GM21390 (cell line): ENCODE results near the gene HIBADH.
"Not testable (repeated sequence)": the region's sequence is repeated elsewhere in the genome, so short reads cannot be mapped to it uniquely, and the experiment has no call there.

Experiments
- ATAC-seq: cut with Tn5 transposase; IDR thresholded peaks from one replicate; pipeline ENCODE4 v1.9.1; 2021; ENCODE audit not compliant: unreplicated experiment

Gene HIBADH

DNA sequence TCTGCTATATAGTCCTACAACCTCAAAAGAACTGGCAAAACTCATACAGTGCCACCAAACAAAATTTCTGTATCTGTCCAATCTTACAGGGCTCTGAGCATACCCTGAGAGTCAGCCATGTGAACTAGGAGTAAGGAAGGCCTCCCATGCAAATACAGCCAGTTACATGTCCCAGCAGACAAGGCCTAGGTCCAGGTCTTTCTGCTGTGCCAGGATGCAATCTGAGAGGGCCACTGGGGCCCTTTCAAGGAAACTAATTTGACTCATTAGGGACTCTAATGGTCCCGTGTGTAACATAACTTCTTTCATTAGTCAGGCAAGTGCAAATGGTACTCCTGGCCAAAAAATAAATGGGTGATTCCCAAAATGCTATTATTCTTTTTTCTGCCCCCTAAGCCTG is 17.9 kb upstream of the HIBADH start:
- ATAC-seq: no peak

DNA sequence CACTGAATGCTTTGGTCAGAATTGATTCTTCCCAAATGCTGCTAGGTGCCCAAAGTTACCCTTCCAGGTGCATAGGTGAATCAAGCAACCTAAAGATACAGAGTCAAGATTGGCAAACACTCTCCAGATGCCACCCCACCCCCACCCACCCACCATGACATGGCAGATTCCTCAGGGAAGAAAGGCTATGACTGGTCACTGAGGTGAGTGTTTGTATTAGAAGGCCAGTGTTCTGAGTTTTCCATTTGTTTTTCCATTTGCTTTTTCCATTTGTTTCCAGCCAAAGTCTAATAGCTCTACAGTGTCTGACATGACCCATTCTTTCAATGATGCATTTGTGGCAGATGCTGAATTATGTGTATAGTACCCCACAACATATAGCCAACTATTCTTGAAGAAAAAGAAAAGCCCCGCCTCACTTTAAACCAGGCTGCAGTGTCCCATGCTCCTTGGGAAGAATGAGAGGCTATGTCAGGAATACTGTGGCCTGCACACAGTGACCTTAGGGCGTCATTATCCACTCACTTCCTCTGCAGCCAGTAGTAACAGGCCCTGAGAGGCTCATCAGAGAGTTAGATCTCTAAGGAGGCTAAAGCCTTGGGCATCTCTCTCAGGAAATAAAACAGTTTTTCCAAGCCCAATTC is 16.1 kb upstream of the HIBADH start:
- no peak for ATAC-seq

DNA sequence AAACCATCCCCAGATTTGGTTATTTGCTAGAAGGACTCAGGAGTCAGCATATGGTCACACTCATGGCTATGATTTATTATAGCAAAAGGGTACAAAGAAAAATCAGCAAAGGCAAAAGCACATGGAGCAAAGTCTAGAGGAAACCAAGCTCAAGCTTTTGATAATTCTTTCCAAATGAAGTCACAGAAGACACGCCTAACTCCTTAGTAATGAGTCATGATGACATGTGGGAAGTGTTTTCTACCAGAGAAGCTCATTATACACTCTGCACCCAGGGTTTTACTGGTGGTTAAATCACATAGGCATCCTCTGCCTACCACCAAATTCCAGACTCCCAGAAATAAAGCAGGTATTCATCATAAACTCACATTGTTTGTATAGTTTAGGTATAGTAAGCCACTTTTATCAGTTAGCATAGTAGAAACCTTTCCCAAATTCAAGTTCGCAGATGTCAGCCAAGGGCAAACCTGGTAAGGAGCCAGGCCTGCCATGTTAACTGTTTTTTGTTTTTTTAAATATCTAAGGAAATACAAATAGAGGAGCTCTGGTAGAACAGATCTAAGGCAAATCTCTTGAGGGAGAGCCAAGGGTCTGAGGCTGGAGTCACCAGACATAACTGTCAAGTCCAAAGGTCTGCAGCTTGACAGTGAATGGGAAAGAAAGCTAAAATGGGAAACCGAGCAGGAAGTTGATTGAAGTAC is 15.4 kb upstream of the HIBADH start:
- ATAC-seq: no peak

DNA sequence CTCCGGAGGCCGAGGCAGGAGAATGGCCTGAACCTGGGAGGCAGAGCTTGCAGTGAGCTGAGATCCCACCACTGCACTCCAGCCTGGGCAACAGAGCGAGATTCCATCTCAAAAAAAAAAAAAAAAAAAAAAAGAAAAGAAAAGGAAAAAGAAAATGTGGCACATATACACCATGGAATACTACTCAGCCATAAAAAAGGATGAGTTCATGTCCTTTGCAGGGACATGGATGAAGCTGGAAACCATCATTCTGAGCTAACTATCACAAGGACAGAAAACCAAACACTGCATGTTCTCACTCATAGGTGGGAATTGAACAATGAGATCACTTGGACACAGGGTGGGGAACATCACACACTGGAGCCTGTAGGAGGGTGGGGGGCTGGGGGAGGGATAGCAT is 11.4 kb upstream of the HIBADH start:
- not testable (repeated sequence) for ATAC-seq

DNA sequence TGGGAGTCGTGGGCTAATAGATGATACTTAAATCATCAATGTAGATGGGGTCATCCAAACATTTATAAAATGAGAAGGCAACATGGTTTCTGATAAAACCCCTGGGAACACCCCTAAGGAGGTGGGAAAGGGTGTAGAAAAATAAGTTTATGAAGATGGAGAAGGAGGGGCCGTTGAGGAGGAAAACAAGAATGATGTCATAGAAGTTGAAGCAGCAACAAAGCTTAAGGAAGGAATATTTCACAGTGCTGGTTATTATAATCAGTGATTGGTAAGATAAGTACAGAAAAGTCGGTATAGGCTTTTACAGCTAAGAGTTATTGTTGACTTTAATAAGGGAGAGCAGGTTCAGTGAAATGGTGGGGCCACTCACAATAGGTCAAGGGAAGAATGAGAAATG is 9.0 kb upstream of the HIBADH start:
- ATAC-seq: no peak

DNA sequence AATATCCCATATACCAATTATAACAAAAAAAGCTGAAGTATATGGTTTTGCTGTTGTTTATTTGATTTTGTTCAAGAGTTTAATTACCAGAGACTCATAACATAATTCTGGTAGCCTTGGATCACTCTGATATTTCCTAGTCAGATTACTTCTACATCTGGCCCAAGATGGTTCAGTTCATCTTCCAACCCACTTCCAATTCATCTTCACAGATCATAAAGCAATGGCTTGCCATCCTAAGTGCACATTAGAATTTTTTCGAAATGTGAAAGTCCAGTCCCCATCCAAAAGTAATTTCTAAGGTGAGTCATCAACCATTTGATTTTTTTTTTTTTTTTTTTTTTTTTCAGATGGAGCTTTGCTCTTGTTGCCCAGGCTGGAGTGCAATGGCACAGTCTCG is 8.0 kb upstream of the HIBADH start:
- ATAC-seq: no peak

DNA sequence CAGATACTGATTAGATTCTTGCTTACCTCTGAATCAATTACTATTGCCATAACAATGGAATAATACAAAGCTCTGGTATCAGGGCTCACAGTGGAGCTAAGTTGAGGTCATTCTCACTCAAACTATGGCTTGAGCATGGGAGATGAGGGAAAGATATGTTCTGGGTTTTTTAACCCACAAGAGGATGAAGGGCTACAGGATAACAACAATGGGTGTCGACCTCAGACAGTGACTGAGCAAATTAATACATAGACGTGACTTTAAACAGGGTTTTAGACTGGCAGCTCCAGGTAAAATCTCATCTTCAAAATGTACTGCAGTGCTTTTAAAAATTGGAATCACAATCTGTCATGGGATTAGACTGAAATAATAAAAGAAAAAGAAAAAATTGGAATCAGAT is 7.5 kb upstream of the HIBADH start:
- ATAC-seq: no peak

DNA sequence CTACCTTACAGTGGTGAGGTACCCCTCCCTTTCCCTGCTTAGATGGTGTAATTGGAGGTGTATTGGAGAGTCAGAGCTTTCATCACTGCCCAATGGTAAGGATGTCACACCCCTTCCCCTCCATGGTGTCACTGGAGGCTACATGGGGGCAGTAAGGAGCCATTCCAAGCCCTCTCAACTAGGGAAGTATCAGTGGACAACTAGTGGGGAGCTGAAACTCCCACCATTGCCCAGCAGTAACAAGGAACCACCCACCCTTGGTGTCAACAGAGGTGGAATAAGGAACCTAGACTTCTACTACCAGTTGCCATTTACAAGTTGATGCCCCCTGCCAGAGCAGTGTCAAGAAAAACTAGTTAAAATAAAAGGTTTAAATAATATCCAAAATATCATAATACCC is 2.8 kb upstream of the HIBADH start:
- no peak for ATAC-seq

DNA sequence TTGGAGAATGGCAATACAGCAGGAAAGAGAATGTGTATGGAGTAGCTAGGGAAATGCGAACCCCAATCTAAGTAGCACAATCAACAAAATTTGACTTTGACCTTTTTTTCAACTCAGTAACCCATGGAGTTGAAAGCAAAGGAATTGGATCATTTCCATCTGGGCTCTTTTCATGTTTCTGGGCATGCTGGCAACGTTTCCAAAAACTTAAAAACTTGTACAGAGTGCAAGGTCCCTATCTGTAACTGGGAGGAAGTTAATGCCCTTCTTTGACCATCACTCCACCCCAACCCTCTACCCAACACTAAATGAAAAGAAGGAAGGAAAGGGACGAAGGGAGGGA is 1.3 kb upstream of the HIBADH start:
- ATAC-seq: no peak

DNA sequence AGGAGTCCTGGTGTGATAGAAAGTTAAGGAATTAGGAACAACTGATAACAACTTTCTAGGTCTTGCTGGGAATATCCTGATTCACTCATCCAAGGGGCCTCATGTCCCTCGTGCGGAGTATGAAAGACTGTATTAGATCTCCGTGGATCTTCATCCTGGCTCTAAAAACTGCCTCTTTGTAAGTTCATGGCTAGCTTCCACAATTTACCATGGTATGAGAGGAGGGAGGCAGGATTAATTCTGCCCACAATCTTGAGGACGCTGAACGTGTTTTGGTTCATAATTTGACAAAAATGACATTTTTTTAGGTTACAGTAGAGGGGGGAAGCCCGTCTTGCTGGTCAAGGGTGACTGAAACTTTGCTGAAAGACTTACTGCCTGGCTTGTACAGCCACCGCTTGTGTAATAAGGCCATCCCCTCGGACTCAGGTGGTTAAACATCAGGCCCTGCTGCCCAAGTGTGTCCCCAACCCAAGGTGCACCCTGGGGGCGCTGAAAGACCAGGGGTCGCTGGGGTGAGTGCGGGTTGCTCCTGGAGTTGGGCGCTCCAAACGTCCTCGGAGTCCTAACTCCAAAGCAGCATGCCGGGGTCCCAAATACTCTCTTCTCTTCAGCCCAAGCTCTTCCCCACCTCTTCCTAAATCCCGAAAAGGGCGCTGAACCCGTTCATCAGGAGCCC is 733 bp downstream of the HIBADH start:
- ATAC-seq: no peak

DNA sequence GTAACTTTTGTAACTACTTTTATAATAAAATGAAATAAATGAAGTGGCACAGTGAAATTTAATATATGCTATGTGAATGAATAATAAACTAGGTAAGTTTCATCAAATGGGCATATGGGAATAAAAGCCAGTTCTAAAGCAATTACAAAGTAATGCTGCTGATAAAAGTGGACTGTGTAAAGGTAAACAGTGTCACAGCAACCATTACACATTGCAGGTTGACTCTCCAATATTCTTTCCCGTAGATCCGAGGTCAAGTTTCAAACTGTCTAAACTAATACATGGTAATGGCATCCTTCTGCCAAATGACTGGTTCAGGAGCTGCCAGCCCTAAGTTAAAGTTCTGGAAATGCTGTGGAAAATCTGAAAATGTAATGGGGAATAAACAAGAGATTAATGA is 6.0 kb downstream of the HIBADH start:
- ATAC-seq: no peak

DNA sequence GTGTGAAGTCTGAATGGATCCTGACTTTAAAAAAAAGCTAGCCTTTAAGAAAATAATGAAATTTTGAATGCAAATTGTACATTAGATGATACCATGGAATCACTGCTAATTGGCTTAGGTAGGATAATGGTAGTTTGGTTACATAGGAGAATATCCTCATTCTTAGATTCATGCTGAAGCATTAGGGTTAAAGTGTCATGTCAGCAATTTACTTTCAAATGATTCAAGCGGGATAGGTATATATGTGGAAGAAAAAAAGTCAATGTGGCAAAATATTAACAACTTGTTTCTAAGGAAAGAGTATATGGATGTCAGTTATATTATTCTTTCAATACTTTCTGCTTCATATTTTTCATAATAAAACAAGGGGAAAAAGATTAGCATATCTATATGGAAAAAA is 7.5 kb downstream of the HIBADH start:
- ATAC-seq: no peak

DNA sequence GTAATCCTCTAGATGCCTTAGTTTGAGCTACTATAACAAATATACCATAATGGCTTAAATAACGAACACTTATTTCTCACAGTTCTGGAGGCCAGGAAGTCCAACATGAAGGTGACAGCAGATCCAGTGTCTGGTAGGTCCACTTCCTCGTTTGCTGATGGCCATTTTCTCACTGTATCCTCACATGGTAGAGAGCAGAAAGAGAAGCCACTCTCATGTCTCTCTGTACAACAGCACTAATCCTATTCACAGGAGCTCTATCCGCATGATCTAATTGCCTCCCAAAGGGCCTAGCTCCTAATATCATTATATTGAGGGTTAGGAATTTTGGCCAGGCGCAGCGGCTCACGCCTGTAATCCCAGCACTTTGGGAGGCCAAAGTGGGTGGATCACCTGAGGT is 10.2 kb downstream of the HIBADH start:
- ATAC-seq: no peak

DNA sequence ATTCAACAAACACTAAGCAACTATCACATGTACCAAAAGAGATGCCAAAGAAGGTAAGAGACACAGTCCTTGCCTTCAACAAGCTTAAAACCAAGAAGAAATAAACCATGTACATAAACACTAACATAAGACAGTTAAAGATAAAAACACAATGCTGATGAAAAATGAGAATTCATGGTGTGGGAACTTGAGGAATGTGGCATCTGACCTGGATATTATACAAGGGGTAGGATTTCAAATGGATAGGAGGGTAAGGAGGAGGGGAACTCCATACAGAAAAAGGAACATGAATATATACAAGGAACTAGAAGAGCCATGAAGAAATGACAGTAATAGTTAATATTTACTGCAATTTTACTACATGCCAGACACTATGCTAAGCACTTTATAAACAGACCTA is 11.0 kb downstream of the HIBADH start:
- ATAC-seq: no peak

DNA sequence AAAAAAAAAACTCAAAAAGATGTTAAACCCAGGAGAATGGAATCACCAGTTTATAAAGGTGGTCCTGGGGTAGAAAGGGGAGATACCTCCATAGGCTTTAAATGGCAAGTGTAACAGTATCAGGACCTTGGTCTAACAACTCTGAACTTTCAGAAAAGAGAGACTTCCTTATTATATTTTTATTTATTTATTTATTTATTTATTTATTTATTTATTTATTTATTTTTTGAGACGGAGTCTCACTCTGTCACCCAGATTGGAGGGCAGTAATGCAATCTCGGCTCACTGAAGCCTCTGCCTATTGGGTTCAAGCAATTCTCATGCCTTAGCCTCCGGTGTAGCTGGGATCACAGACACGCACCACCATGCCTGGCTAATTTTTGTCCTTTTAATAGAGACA is 12.4 kb downstream of the HIBADH start:
- no peak for ATAC-seq

DNA sequence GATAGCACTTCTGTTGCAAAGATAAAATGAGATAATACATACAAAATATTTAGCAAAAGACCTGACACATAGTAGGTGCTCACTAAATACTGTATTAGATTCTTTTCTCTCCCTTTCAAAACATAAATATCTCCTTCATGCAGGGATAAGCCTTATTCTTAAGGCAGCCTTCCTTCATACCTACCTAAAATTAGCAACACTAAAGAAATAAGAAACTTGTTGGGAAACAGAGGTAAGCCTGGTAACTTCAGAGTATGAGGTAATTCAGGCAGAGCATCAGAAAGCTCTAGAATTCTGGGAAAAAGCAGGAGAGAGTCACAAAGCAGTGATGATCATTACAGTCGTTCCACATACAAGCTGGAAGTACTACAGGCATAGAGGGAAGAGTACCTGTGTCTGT is 15.2 kb downstream of the HIBADH start:
- ATAC-seq: no peak

DNA sequence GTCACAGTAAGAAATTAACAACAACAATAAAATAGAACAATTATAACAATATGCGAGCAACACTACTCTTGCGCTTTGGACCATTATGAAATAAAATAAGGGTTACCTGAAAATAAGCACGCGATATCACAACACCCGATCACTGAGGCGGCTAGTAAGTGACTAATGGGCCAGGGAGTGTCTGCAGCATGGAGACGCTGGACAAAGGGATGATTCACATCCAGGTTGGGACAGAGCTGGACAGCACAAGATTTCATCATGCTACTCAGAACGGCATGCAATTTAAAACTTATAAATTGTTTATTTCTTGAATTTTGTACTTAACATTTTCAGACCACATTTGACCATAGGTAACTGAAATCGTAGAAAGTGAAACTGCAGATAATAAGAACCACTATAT is 15.6 kb downstream of the HIBADH start:
- ATAC-seq: no peak

DNA sequence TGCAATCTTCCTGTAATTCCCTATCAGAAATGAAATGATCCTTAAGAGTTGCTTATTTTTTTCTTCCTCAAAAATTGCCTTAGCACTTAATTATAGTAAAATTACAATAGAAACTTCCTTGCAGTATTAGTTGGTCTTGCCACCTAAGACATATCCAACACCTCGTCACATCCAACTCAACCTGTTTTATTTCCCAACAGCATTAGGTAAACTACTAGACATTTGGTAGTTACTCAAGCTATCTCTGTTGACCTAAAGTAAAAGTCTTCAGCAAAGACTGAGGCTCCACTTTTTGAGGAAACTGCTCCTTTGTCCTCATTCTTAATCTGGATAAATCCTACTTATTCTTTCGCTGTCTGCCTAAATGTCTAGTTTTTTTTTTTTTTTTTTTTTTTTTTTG is 20.4 kb downstream of the HIBADH start:
- ATAC-seq: no peak

DNA sequence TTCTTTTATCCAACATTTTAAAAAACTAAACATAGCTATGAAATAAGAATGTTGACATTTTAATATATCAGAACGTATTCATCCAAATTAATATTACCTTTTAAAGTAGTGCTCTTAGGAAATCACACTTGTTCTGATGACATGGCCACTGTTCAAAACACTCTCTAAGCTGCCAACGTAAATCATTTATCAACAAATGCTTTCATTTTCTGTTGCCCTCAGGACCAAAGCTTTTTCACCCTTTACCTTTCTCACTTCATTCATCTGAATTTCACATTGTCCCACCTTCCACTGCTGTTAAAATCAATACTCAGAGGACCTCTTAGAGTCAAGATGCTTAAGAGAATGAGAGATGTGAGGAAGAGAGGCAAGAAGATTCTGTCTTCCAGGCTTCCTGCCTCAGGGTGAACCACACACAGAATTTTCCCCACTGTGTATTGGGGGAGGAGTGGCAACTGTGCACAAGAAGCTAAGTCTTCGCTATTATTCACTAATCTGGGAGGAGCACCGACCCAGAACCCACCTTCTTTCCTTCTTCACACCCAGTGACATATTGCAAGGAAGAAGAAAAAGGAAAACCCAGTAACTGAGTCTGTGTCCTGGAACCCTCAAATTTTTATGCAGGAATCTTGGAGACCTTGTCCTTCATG is 21.0 kb downstream of the HIBADH start:
- no peak for ATAC-seq

DNA sequence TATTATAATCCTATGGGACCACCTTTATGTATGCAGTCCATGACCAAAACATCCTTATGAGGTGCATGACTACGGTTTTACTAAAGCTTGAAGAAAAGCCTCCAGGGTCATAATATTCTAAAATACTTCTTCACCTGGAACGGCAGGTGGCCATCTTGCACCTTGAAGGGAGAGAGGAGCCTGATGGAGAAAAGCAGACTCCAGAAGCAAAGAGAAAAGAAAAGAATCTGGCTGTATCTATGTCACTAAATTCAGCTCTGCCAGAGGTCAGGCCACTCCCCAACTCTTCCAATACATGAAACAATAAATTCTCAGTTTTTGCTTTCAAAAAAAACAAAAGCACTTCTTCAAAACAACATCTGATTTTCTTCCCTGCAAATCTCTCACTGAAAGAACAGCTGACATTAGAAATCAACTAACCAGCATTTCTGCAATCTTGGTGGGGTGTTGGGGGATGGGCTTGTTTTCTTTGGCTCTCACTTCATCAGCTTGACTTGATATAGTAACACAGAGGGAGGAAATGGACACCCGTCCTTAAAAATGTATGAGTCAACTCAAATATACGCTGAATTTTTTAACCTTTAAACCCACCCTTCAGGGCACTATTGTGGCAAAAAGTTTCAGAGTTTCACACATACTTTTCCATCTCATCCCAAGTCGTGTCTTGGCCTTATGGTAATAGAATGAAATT is 21.7 kb downstream of the HIBADH start:
- no peak for ATAC-seq

DNA sequence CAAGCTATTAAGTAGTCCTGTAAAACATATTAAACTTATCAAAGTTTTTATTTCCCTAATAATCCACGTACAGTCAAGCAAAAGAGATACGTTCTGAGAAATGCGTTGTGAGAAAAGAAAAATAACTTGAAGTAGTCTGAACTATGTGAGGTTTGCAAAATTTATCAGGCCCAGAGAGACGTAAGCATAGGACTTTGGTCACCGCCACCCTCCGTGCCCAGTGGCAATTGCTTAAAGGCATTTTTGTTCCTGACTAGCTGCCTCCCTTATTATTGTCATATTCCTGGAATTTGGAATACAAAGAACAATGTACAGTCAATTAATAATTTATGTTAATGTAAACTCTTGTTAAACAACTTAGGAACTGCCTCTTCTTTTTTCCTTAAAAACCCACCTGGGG is 22.8 kb downstream of the HIBADH start:
- ATAC-seq: no peak

DNA sequence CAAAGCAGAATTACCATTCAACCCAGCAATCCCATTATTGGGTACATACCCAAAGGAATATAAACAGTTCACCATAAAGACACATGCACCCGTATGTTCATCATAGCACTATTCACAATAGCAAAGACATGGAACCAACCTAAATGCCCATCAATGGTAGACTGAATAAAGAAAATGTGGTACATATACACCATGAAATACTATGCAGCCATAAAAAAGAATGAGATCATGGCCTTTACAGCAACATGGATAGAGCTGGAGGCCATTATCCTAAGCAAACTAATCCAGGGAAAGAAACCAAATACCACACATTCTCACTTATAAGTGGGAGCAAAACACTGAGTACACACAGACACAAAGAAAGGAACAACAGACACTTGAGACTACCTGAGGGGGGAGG is 23.6 kb downstream of the HIBADH start:
- ATAC-seq: not testable (repeated sequence)
